GM21526 (cell line): Measurements from ENCODE around the gene FN3KRP.

Experiments used
- ATAC-seq: cut with Tn5 transposase; IDR thresholded peaks from one replicate; pipeline ENCODE4 v1.9.1; 2021; ENCODE audit warnings: moderate library complexity; ENCODE audit not compliant: unreplicated experiment, low FRiP score

FN3KRP gene

DNA sequence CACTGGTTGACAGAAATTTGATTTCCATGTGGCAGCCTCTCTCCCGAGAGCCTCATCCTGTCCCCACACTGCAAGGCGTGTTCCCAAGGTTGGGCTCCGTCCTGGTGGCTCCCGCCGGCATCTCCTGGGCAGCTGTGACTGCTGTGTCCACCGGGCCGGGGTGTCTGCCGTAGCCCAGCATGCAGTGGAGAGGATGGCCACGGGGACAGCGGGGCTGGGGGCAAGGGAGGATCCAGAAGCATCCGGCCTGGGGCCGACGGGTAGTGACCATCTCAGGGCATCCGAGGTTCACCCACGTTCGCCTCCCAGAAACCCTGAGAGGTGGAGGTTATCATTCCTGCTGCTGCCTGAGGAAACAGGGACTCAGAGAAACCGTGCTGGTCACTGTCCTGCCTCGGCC lies 10.8 kb upstream of the FN3KRP start:
- no peak for ATAC-seq

DNA sequence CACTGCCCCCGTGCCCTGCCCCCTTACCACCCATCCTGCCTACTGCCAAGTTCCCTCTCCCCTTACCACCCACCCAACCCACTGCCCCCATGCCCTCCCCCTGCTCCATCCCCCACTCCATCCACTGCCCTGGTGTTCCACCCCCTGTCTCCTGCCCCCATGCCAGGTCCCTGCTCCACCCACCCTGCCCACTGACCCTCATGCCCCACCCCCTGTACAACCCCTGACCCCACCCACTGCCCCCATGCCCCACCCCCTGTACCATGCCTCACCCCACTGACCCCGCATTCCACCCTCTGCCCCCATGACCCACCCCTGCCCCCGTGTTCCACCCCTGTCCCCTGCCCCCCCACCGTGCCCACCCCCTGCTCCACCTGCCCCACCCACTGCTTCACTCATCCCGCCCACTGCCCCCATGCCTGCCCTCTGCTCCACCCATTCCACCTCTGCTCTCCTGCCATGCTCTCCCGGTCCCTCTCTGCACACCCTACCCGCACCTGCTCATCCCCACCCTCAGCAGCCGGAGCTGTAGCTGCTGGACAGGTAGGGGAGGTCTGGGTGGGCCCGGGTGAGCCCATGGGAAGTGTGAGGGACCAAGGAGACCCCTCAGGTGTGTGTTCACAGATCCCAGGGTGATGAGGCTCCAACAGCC lies 7.4 kb upstream of the FN3KRP start:
- ATAC-seq, result no peak

- no peak for ATAC-seq
Observed at GRCh38 chr17:82709676-82710498, 6.6 kb upstream of the FN3KRP start.

- no peak for ATAC-seq
Observed at GRCh38 chr17:82710499-82711232, 5.8 kb upstream of the FN3KRP start.

GRCh38 chr17:82713071-82713723 lies 3.3 kb upstream of the FN3KRP start:
- no peak for ATAC-seq

- ATAC-seq, result no peak
Observed at GRCh38 chr17:82718986-82719685, 2.6 kb downstream of the FN3KRP start.

GRCh38 chr17:82720204-82720603 lies 3.7 kb downstream of the FN3KRP start:
- ATAC-seq, result no peak

- ATAC-seq, result no peak
Observed at GRCh38 chr17:82722341-82723013, 6.0 kb downstream of the FN3KRP start.

DNA sequence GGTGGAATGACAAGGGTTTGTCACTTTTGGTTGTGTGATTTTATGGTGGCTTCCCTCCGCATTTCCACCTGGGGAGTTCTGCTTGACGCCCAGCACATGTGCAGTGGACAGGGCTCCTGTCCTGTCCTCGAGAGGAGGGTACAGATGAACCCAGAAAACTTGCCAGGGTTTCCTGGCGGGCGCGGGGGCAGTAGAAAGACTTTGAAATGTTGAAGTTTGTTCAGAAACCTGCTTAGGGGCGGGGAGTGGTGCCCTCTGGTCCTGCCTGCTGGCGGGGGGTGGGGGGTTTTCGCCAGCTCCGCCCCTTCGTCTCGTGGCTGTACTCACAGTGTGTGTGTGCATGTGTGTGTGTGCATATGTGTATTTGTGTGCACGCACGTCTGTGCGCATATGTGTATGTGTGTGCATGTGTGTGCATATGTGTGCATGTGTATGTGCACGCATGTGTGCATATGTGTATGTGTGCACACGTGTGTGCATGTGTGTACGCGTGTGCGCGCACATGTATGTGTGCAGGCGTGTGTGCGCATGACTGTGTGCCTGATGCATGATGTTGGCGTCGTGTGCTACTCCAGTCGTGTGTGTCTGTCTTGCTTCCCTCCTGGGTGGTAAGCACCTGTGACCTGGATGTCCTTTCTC lies 6.8 kb downstream of the FN3KRP start:
- no peak for ATAC-seq

DNA sequence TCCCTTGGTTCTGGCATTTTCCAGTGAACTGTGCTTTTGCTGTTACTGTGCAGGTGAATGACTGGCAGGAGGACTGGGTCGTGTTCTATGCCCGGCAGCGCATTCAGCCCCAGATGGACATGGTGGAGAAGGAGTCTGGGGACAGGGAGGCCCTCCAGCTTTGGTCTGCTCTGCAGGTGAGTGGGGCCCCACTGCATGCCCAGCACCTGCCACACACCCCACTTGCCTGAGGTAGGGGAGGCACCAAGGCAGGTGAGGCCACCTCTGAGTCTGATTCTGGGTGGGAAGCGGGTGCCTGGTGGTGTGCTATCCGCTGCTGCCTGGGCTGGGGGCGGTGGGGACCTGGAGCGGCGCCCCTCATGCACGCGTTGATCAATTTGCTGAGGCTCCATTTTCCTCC lies 9.9 kb downstream of the FN3KRP start:
- ATAC-seq, result no peak

DNA sequence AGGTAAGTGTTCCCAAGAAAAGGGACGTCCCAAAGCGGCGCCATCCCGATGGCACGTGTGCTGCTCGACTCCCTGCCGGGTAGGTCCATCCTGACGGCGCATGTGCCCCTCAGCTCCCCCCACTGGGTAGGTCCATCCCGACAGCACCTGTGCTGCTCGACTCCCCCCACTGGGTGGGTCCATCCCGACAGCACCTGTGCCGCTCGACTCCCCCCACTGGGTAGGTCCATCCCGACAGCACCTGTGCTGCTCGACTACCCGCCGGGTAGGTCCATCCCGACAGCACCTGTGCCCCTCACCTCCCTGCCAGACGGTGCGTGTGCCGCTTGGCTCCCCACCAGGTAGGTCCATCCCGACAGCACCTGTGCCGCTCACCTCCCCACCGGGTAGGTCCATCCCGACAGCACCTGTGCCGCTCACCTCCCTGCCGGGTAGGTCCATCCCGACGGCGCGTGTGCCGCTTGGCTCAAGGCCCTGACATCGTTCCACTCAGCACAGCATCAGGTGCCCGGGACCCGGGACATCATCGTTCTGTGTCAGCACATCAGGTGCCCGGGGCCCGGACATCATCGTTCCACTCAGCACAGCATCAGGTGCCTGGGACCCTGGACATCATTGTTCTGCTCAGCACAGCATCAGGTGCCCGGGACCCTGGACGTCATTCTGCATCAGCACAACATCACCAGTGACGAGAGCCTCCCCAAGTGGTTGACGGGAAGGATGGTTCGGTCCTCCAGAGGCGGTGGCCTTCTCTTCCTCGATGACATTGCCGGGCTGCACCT lies 13.2 kb downstream of the FN3KRP start:
- no peak for ATAC-seq

GRCh38 chr17:82732118-82732743 lies 15.7 kb downstream of the FN3KRP start:
- no peak for ATAC-seq

GRCh38 chr17:82734987-82735866 lies 18.7 kb downstream of the FN3KRP start, which contains the start of gene FN3K:
TSS of gene FN3K (plus strand) at chr17:82735615. CDS start at chr17:82735637, 22 bp downstream.
- ATAC-seq, result no peak

DNA sequence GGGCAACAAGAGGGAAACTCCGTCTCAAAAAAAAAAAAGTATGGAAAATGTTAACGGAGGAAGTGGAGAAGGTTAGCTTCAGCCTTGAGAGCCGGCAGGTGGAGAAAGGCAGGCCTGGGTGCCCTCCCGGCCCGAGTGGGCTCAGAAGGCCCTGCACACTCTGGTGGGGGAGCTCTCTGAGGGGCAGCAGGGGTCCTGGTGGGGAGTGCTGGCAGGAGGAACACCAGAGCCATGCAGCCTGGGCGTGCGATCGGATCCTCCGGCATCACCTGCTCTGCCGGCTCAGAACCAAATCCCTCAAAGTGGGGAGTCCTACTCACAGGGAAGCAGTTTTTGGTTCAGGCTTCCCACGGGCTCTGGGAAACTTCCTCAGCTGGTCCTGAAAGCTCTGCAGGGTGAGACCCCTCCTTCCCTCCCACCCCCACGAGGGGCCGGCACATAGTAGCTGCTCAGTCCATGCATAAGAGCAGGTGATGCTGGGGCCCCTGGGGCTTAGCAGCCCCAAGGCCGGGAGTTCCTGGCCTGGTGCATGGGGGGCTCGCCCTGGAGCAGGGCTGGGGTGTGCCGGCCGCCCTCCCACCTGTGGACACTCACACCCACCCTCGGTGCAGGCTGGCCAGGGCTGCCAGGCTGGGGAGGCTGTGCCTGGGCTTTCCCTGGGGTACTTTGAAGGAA lies 20.1 kb downstream of the FN3KRP start:
- ATAC-seq, result no peak

DNA sequence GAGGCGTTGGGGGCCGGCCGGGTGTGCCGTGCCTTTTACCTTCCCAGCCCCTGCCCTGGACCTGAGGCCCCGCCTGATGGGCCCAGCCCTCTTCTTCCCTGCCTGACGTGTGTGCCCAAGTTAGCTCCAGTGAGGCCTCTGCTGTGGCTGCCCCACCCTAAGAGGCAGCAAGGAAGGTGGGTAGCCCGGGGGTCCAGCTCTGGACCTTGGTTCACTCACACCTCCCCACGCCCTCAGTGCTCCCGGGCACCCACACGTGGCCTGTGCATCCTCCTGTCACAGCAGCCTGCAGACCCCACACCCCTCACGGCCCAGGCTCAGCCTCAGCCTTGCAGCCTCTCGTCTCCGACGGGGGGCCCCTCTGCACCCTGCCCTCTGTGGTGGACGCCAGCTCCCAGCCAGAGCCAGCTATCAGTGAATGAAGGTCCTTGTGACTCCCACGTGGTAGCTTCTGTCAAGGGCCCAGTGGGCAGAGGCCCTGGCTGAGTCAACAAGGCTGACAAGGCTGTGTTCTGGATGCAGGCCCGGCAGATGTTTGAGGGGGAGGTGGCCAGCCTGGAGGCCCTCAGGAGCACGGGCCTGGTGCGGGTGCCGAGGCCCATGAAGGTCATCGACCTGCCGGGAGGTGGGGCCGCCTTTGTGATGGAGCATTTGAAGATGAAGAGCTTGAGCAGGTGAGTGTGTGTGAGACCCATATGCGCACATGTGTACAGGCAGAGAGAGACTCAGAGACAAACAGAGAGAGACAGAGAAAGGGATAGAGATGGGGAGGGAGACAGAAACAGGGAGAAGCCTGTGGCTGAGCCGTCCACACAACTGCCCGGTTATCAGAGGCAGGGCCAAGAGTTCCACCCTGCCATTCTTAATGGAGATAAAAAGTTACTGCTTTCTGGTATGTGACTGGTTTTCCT lies 21.7 kb downstream of the FN3KRP start:
- ATAC-seq, result no peak
